T-helper 2 cell (primary cell): ENCODE measurements around the gene PRB2.
"Not testable (repeated sequence)": the region's sequence is repeated elsewhere in the genome, so short reads cannot be mapped to it uniquely, and the experiment has no call there.

Source experiments
- DNase-seq, 5 experiments: peaks; one replicate each; pipeline versions ENCODE4 v3.0.0 to v3.0.0-alpha.2; 2012 to 2022
- total RNA-seq, 2 donors: gene quantifications; one replicate each; lab custom pipeline; 2026; lab: John Stamatoyannopoulos, UW

PRB2 gene
- 0 reads per million in 2 donors for total RNA-seq

DNA sequence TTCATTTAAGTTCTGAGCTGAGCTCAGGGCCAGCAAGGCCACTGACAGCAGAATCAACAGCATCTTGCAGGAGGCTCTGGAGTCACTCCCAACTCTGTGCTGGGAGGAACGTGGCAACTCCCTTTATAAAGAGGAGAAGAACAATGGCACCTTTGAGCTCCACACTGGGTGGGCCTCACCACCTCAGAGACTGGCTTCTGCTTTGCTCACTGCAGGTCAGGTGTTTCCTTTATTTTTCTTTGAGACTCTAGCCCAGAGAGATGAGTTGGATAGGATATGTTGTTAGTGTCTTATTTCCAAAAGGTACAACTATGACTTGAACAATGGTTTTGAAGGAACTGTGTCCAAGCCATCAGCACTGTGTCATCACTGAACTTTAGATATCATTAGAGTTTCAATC is at the start of gene PRB2:
Gene PRB2, minus strand, starts transcription at position 101 of the 400 bp plus-strand sequence. Its CDS starts 38 bp downstream, at position 63.
- DNase-seq = not testable (repeated sequence)

GRCh38 chr12:11437966-11438365 is 42.6 kb upstream of the PRB2 start:
- no peak for DNase-seq

- DNase-seq = no peak
Measured at GRCh38 chr12:11433664-11434063, 38.3 kb upstream of the PRB2 start.

DNA sequence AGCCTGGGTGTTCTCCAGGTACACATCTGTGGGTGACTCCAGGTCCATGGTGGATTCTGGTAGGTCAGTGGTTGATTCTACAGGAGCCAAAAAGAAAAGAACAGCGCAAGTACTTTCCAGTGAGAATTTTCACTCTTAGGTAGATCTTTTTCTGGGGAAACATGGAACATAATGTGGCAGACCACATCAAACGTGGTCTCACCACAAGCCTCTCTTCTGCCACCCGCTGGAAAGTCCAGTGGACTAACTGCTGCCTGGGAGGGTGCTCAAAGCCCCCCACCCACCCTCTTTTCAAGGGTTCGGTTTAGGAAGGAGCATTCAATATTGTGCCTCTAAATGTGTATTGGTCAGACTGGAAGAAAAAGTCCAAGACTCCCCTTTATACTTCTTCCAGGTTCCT is 36.1 kb upstream of the PRB2 start:
- no peak for DNase-seq

GRCh38 chr12:11427341-11427740 is 32.0 kb upstream of the PRB2 start:
- DNase-seq = no peak

GRCh38 chr12:11412731-11413130 is 17.4 kb upstream of the PRB2 start:
- DNase-seq = no peak

- no peak for DNase-seq
Measured at GRCh38 chr12:11408096-11408495, 12.7 kb upstream of the PRB2 start.

- no peak for DNase-seq
Measured at GRCh38 chr12:11397366-11397765, 2.0 kb upstream of the PRB2 start.

GRCh38 chr12:11391456-11391855 is 3.9 kb downstream of the PRB2 start:
- DNase-seq = not testable (repeated sequence)

DNA sequence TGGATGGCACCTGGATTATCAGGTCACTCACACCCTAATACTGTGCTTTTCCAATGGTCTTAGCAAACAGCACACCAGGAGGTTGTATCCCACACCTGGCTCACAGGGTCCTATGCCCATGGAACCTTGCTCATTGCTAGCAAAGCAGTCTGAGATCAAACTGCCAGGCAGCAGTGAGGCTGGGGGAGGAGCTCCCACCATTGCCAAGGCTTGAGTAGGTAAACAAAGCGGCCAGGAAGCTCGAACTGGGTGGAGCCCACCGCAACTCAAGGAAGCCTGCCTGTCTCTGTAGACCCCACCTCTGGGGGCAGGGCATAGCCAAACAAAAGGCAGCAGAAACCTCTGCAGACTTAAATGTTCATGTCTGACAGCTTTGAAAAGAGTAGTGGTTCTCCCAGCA is 17.9 kb downstream of the PRB2 start:
- not testable (repeated sequence) for DNase-seq

DNA sequence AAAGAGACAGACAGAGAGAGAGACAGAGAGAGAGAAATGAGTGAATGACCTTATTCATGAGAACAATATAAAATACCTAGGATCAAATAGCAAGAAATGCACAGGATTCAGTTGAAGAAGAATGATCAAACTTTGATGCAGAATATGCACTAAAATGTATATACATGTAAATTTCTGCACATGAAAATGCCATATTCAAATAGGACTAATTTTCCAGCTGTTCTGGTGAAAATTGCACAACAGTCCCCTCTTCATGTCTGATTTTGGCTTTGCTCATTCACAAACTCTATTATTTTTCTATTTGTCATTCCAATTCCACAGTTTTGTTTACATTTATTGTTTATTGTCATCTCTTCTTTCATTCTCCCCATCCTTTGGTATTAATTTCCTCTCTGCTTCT is 34.2 kb downstream of the PRB2 start:
- no peak for DNase-seq

DNA sequence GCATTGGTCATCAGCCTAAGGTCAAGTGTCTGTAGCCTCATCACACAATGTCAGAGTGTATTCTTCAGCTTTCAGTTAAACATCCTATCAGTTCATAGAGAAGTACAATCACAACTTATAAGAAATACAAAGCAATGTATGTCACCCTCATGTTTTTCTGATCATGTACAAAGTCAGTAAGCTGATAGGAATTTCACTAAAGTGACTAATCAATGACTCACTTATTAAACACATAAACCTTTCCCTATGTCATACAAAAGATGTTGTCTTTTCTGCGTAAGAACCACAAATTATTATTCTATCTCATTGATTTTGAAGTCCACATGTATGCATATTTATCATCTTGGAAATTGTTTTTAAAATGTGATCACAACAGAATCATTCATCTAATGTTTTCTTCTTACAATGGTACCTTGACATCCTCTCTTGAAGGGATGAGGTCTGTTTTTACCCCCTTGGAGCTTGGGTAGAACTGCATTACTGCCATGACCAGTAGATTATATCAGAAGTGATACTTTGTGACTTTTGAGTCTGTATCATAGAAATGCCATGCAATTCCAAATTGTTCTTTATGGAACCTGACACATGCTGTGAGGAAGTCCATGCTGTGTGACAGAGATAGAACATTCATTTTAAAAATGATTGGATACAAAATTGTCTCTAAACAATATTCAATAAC is 35.0 kb downstream of the PRB2 start:
- DNase-seq = not testable (repeated sequence)

DNA sequence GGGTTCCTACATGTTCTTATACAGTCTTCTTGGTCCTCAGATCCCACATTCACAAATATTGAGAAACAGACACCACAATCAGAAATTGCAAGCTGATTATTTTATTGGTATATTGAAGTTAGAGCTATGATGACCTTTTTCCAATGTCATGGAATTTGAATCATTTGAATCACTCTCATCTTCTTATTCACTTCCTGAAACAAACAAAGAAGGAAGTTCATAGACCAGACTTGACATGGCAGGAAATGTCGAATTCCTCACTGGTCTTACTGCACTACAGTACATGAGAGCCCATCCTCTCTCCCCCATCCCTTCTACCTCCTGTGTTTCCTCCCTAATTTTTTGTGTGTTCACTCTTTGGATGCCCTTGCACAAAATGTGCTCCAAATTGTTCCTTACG is 43.6 kb downstream of the PRB2 start:
- DNase-seq = not testable (repeated sequence)

DNA sequence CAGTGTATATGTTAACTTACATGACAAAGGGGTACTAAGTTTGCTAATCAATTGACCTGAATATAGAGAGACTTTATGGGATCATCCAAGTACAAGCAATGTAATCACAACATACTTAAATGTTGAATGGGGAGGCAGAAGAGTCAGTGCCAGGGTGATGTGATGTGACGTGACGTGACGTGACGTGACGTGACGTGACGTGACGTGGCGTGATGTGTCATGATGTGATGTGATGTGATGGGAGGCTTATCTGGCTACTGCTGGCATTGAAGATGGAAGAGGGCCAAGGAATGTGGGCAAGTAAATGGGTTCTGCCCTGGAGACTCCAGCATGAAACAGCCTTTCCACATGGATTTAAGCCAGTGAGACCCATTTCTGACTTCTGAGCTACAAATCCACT is 46.9 kb downstream of the PRB2 start:
- DNase-seq = no peak

GRCh38 chr12:11347810-11348209 is 47.6 kb downstream of the PRB2 start:
- no peak for DNase-seq

GRCh38 chr12:11344500-11344899 is 50.9 kb downstream of the PRB2 start:
- no peak for DNase-seq
